ENCODE measurements around the gene ACAD9.

DNA sequence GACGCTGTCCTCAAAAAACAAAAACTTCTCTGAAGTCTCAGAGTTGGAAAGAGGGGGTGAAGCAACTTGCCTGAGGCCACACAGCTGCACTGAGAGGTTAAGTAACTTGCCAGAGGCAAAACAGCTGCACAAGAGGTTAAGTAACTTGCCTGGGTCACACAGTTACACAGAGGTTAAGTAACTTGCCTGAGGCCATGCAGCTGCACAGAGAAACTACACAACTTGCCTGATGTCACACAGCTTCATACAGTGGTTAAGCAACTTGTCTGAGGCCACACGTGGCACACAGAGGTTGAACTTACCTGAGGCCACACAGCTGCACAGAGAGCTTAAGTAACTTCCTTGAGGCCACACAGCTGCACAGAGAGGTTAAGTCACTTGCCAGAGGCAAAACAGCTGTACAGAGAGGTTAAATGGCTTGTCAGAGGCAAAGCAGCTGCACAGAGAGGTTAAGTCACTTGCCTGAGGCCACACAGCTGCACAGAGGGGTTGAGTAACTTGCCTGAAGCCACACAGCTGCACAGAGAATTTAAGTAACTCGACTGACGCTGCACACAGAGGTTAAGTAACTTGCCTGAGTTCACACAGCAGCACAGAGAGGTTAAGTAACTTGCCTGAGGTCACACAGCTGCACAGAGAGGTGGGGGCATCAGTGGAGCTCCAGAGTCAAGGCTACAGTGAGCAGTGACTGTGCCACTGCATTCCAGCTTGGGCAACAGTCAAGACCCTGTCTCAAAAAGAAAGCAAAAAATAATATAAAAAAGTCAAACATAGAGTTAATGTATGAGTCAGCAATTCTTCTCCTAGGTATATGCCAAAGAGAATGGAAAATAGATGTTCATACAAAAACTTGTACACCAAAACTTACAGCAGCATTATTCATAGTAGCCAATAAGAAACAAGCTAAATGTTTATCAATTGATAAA, 12.0 kb upstream of the ACAD9 start:
- TF ChIP-seq, protein P1, sequence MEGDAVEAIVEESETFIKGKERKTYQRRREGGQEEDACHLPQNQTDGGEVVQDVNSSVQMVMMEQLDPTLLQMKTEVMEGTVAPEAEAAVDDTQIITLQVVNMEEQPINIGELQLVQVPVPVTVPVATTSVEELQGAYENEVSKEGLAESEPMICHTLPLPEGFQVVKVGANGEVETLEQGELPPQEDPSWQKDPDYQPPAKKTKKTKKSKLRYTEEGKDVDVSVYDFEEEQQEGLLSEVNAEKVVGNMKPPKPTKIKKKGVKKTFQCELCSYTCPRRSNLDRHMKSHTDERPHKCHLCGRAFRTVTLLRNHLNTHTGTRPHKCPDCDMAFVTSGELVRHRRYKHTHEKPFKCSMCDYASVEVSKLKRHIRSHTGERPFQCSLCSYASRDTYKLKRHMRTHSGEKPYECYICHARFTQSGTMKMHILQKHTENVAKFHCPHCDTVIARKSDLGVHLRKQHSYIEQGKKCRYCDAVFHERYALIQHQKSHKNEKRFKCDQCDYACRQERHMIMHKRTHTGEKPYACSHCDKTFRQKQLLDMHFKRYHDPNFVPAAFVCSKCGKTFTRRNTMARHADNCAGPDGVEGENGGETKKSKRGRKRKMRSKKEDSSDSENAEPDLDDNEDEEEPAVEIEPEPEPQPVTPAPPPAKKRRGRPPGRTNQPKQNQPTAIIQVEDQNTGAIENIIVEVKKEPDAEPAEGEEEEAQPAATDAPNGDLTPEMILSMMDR (IDR thresholded peaks at IDR 0.05; ENCODE audit: insufficient read depth, low read length, poor library complexity, severe bottlenecking), result no peak
- TF ChIP-seq EZH2phosphoT487 (conservative IDR thresholded peaks at IDR 0.05; ENCODE audit: low read length), result no peak
